Left forelimb (tissue), 1 donor: ENCODE results near the gene USPL1.
A peak's percentile ranks its signal among the peaks of the same experiment; 100 is the strongest.
"Not testable (repeated sequence)": the region's sequence is repeated elsewhere in the genome, so short reads cannot be mapped to it uniquely, and the experiment has no call there.

Experiments
- DNase-seq: peaks from one replicate; pipeline ENCODE4 v3.0.0-alpha.2; 2018; ENCODE audit warnings: low spot score

Gene USPL1

GRCh38 chr13:30617315-30618185, at the start of gene USPL1:
USPL1 (plus strand) TSS chr13:30617920; CDS start chr13:30621141, 3,221 bp downstream.
- DNase-seq: peak; percentile 100

- no peak for DNase-seq
These were observed 47.7 kb upstream of the USPL1 start for GRCh38 chr13:30569901-30570576.

GRCh38 chr13:30570691-30571090, 47.0 kb upstream of the USPL1 start:
- DNase-seq: no peak

- no peak for DNase-seq
These were observed 44.9 kb upstream of the USPL1 start for GRCh38 chr13:30572859-30573275.

- no peak for DNase-seq
These were observed 41.2 kb upstream of the USPL1 start for GRCh38 chr13:30576528-30576927.

GRCh38 chr13:30577401-30577852, 40.3 kb upstream of the USPL1 start:
- no peak for DNase-seq

GRCh38 chr13:30580852-30581502, 36.7 kb upstream of the USPL1 start:
- no peak for DNase-seq

- no peak for DNase-seq
These were observed 36.1 kb upstream of the USPL1 start for GRCh38 chr13:30581582-30581981.

GRCh38 chr13:30584051-30584731, 33.5 kb upstream of the USPL1 start:
- DNase-seq: no peak

- DNase-seq: no peak
These were observed 31.9 kb upstream of the USPL1 start for GRCh38 chr13:30585748-30586262.

- no peak for DNase-seq
These were observed 30.5 kb upstream of the USPL1 start for GRCh38 chr13:30587231-30587630.

- DNase-seq: no peak
These were observed 30.0 kb upstream of the USPL1 start for GRCh38 chr13:30587739-30588138.

- no peak for DNase-seq
These were observed 24.7 kb upstream of the USPL1 start for GRCh38 chr13:30593001-30593400.

GRCh38 chr13:30600496-30600895, 17.2 kb upstream of the USPL1 start:
- DNase-seq: no peak

- DNase-seq: no peak
These were observed 15.9 kb upstream of the USPL1 start for GRCh38 chr13:30601836-30602235.

GRCh38 chr13:30605052-30605451, 12.7 kb upstream of the USPL1 start:
- no peak for DNase-seq

- DNase-seq: not testable (repeated sequence)
These were observed 10.5 kb upstream of the USPL1 start for GRCh38 chr13:30607186-30607585.

GRCh38 chr13:30607908-30608307, 9.8 kb upstream of the USPL1 start:
- DNase-seq: no peak

GRCh38 chr13:30608364-30608763, 9.4 kb upstream of the USPL1 start:
- no peak for DNase-seq

- DNase-seq: no peak
These were observed 7.4 kb upstream of the USPL1 start for GRCh38 chr13:30610311-30610710.

GRCh38 chr13:30615481-30615865, 2.2 kb upstream of the USPL1 start:
- DNase-seq: no peak
